Parathyroid adenoma (tissue), 2 donors: ENCODE results near the gene FABP6.
A peak's percentile ranks its signal among the peaks of the same experiment; 100 is the strongest.

ENCODE experiments used
- H2AFZ ChIP-seq: fragments of 300-600 bp; sonication (generic); one replicate; pipeline ENCODE4 v1.7.0; 2017; ENCODE audit warnings: antibody characterized with exemption, mild to moderate bottlenecking
- H3K27ac ChIP-seq: fragments of 300-600 bp; sonication (generic); one replicate; pipeline ENCODE4 v1.7.0; 2017
- H3K27me3 ChIP-seq: fragments of 300-600 bp; sonication (generic); one replicate; pipeline ENCODE4 v1.7.0; 2017; ENCODE audit warnings: low read length; ENCODE audit not compliant: control insufficient read depth, insufficient read depth
- H3K36me3 ChIP-seq: fragments of 300-600 bp; sonication (generic); one replicate; pipeline ENCODE4 v1.7.0; 2017; ENCODE audit warnings: low read length; ENCODE audit not compliant: control insufficient read depth, insufficient read depth
- H3K4me1 ChIP-seq: fragments of 300-600 bp; sonication (generic); one replicate; pipeline ENCODE4 v1.7.0; 2017; ENCODE audit warnings: control low read depth
- H3K4me2 ChIP-seq: fragments of 300-600 bp; sonication (generic); one replicate; pipeline ENCODE4 v1.7.0; 2017; ENCODE audit warnings: low read length
- H3K4me3 ChIP-seq: fragments of 300-600 bp; sonication (generic); one replicate; pipeline ENCODE4 v1.7.0; 2017; ENCODE audit warnings: low read depth, low read length
- H3K79me2 ChIP-seq: fragments of 300-600 bp; sonication (generic); one replicate; pipeline ENCODE4 v1.7.0; 2017; ENCODE audit warnings: control low read depth
- H3K9ac ChIP-seq: fragments of 300-600 bp; sonication (generic); one replicate; pipeline ENCODE4 v1.7.0; 2017; ENCODE audit warnings: mild to moderate bottlenecking
- H3K9me3 ChIP-seq: fragments of 300-600 bp; sonication (generic); one replicate; pipeline ENCODE4 v1.7.0; 2017; ENCODE audit warnings: low read length; ENCODE audit not compliant: control insufficient read depth
- TF ChIP-seq, protein P1 (sequence below): fragments of 300-600 bp; sonication (generic); IDR thresholded peaks from one replicate; pipeline ENCODE4 v1.7.0; 2017; ENCODE audit warnings: antibody characterized with exemption, mild to moderate bottlenecking
- donor health status: primary hyperparathyroidism.

The FABP6 gene

DNA sequence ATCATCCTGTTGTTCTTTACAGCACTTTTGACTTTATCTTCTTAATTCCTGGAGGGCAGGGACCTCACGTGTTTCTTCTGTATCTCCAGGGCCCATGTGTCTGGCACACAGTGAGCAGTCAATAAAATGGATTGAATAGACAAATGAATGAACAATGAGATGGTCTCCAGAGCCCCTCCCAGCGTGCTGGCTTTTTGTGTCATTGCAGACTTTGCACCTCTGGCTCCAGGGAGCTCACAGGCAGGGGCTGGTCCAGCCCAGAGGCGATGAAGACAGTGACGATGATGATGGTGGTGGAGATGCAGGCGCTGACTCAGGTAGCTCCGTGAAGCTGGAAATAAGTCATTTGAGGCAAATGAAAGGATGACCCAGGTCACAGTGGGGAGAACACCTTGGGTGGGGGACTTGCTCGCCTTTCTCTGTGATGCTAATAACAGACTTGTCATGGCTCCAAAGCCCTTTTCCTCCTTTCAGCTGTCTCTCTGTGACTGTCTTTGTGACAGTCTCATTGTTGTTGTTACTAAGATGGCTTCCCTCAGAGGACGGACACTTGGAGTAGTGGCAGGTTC, 30.4 kb upstream of the FABP6 start:
- Histone ChIP-seq H2AFZ (peak overlapping the region; percentile 91), H3K79me2 (no peaks in the 10 kb centered on the region), H3K4me2 (peak overlapping the region; percentile 73), H3K27ac (no peak overlapping the region), H3K27me3 (no peaks in the 10 kb centered on the region), H3K9me3 (no peaks in the 10 kb centered on the region), H3K36me3 (no peaks in the 10 kb centered on the region), H3K4me1 (peaks cover 7% of the 10 kb centered on the region), H3K4me3 (peak overlapping the region; percentile 27), H3K9ac (no peak overlapping the region)
- TF ChIP-seq, protein P1, sequence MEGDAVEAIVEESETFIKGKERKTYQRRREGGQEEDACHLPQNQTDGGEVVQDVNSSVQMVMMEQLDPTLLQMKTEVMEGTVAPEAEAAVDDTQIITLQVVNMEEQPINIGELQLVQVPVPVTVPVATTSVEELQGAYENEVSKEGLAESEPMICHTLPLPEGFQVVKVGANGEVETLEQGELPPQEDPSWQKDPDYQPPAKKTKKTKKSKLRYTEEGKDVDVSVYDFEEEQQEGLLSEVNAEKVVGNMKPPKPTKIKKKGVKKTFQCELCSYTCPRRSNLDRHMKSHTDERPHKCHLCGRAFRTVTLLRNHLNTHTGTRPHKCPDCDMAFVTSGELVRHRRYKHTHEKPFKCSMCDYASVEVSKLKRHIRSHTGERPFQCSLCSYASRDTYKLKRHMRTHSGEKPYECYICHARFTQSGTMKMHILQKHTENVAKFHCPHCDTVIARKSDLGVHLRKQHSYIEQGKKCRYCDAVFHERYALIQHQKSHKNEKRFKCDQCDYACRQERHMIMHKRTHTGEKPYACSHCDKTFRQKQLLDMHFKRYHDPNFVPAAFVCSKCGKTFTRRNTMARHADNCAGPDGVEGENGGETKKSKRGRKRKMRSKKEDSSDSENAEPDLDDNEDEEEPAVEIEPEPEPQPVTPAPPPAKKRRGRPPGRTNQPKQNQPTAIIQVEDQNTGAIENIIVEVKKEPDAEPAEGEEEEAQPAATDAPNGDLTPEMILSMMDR: no peak

DNA sequence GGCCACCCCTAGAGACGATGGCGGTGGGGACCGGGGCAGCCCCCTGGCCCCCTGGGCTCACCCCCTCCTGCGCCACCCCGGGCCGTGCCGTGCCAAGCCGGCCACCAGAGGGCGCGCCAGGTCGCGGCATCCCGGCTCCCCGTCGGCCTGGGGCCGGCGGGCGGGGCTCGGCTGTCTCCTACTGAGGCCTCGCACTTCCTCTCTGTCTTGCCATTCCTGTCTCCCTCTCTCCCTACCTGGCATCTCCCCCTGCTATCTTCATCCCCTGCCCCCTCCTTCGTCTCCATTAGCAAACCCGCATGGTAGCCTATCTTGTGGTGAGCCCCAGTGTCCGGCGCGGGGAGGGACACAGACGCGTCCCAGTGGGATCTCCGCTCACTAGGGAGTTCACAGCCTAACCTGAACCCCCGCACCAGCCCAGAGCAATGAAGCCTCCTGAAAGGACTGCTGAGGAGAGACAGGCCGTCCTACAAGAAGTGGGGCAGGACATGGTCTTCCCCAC, 29.8 kb upstream of the FABP6 start:
- Histone ChIP-seq H2AFZ (peak overlapping the region; percentile 91), H3K4me2 (peak overlapping the region; percentile 73), H3K4me3 (peak overlapping the region; percentile 27), H3K27ac (no peak overlapping the region), H3K27me3 (no peaks in the 10 kb centered on the region), H3K79me2 (no peaks in the 10 kb centered on the region), H3K4me1 (peaks cover 7% of the 10 kb centered on the region), H3K9ac (no peak overlapping the region), H3K36me3 (no peaks in the 10 kb centered on the region), H3K9me3 (no peaks in the 10 kb centered on the region)
- TF ChIP-seq, protein P1: peak; percentile 98

DNA sequence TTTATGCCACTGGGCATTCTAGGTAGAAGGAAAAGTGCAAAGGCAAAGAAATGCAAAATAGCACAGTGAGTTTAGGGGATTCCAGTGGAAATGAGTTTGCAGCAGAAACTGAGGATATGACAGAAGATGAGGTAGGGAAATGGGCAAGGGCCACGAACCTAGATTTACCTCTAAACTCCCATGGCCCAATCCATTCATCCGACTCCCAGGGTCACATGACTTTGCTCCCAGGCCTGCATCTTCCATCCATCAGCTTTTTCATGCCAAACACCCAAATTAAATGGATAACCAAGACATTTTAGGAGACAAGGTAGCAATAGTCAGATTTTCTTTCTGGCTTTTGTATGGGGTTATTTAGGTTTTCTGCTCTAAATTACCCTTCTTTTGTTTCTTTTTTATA, 22.2 kb upstream of the FABP6 start:
- Histone ChIP-seq H3K27me3 (no peaks in the 10 kb centered on the region), H3K4me2 (no peak overlapping the region), H3K27ac (no peak overlapping the region), H3K9me3 (no peaks in the 10 kb centered on the region), H3K79me2 (no peaks in the 10 kb centered on the region), H3K4me3 (no peak overlapping the region), H2AFZ (no peak overlapping the region), H3K4me1 (peaks cover 8% of the 10 kb centered on the region), H3K9ac (no peak overlapping the region), H3K36me3 (no peaks in the 10 kb centered on the region)
- TF ChIP-seq, protein P1: no peak

DNA sequence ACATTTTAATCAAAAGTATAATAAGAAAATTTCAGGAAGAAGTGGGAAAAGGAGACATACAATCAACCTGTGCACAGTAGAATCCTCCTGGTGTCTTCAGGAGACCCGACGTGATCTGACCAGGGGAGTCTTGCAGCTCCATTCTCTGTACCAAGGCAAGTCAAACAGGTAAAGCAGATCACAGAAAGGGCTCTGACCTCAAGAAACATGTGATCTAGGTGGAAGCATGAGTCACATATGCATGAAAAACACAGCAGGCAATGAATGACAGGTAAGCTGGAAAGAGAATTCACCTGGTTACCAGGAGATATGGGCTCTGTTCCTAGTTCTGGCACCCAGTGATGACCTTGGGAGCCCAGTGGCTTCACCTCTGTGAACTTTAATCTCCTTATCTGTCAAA, 19.4 kb upstream of the FABP6 start:
- H3K4me3 ChIP-seq: no peak overlapping the region
- no peaks in the 10 kb centered on the region for H3K9me3 ChIP-seq
- H3K79me2 ChIP-seq: no peaks in the 10 kb centered on the region
- TF ChIP-seq, protein P1: no peak
- peaks cover 8% of the 10 kb centered on the region for H3K4me1 ChIP-seq
- no peak overlapping the region for H3K4me2 ChIP-seq
- no peak overlapping the region for H3K9ac ChIP-seq
- H3K27ac ChIP-seq: no peak overlapping the region
- H3K27me3 ChIP-seq: no peaks in the 10 kb centered on the region
- H3K36me3 ChIP-seq: no peaks in the 10 kb centered on the region
- H2AFZ ChIP-seq: peak overlapping the region; percentile 35

DNA sequence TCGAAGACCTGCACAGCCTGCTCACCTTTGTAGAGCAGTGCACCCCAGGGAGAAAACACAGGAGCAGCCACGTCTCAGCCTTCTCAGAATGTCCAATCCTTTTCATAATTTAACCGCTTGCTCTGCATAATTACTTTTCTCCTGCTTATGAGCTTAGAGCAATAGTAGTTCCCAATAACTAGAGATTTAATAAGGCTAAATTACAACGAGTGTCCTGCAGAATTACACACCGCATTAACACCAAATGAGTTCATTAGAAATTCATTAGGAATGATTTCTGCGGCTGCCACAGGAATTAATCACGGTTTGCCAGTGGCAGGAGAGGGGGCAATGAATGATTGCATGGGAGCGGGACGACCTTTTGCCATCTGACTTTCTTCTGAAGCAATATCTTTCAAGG, 18.7 kb upstream of the FABP6 start:
- no peak overlapping the region for H3K4me3 ChIP-seq
- no peaks in the 10 kb centered on the region for H3K27me3 ChIP-seq
- H3K4me2 ChIP-seq: no peak overlapping the region
- H3K9ac ChIP-seq: no peak overlapping the region
- peak overlapping the region; percentile 35 for H2AFZ ChIP-seq
- H3K36me3 ChIP-seq: no peaks in the 10 kb centered on the region
- TF ChIP-seq, protein P1: no peak
- H3K79me2 ChIP-seq: no peaks in the 10 kb centered on the region
- peaks cover 4% of the 10 kb centered on the region for H3K4me1 ChIP-seq
- H3K27ac ChIP-seq: no peak overlapping the region
- H3K9me3 ChIP-seq: no peaks in the 10 kb centered on the region
